Skeletal muscle tissue (tissue), 4 donors: Measurements from ENCODE around the gene SFXN3. TPM values are rescaled to one million over a fixed set of nuclear protein-coding genes. Genes with fewer than 3 reads are reported as not detected.
A peak's percentile ranks its signal among the peaks of the same experiment; 100 is the strongest.

Source experiments
- H3K27ac ChIP-seq: one replicate; pipeline ENCODE4 v1.7.0; 2013; ENCODE audit warnings: mild to moderate bottlenecking, low read depth, low read length, inconsistent platforms
- H3K27me3 ChIP-seq, 3 donors: one replicate each; pipeline ENCODE4 v1.7.0; 2013; ENCODE audit warnings: low read length in 3 of 3; ENCODE audit not compliant: control insufficient read depth in 3 of 3, insufficient read depth in 3 of 3
- H3K36me3 ChIP-seq, 3 donors: one replicate each; pipeline ENCODE4 v1.7.0; 2013; ENCODE audit warnings: low read length in 3 of 3; ENCODE audit not compliant: control insufficient read depth in 3 of 3, insufficient read depth in 3 of 3
- H3K4me1 ChIP-seq, 3 donors: one replicate each; pipeline ENCODE4 v1.7.0; 2013; ENCODE audit warnings: low read length in 3 of 3, mild to moderate bottlenecking in 3 of 3; ENCODE audit not compliant: control insufficient read depth in 3 of 3, insufficient read depth in 3 of 3
- H3K4me3 ChIP-seq, 3 donors: one replicate each; pipeline ENCODE4 v1.7.0; 2013; ENCODE audit warnings: low read length in 3 of 3
- H3K9ac ChIP-seq, 3 donors: one replicate each; pipeline ENCODE4 v1.7.0; 2013; ENCODE audit warnings: low read length in 3 of 3, mild to moderate bottlenecking in 3 of 3, moderate library complexity in 2 of 3, low read depth in 1 of 3
- H3K9me3 ChIP-seq, 3 donors: one replicate each; pipeline ENCODE4 v1.7.0; 2013; ENCODE audit warnings: low read length in 3 of 3; ENCODE audit not compliant: control insufficient read depth in 3 of 3
- total RNA-seq: library from RNA; depleted of rRNA; stranded (reverse); fragments of >200 nt; gene quantifications from one replicate; pipeline ENCODE4 v1.2.3, GENCODE V29; 2014
- donor health status: Osteomylitis.

The SFXN3 gene
- total RNA-seq, 1 donor from 2014 or later = 18.8 TPM

- no peak overlapping the region for H3K27ac ChIP-seq
- peak overlapping the region in 1 of 3 donors; percentile 45 for H3K9ac ChIP-seq
- no peak overlapping the region for H3K4me3 ChIP-seq
- no peaks in the 10 kb centered on the region for H3K9me3 ChIP-seq
- peaks cover 24 to 45% (median 28%) of the 10 kb centered on the region in 3 donors for H3K4me1 ChIP-seq
- H3K27me3 ChIP-seq = no peaks in the 10 kb centered on the region
- H3K36me3 ChIP-seq = peaks cover 30 to 43% (median 39%) of the 10 kb centered on the region in 3 donors
These were observed 23.8 kb upstream of the SFXN3 start for GRCh38 chr10:101007099-101007711.

- Histone ChIP-seq H3K36me3 (peaks cover 24 to 37% (median 31%) of the 10 kb centered on the region in 3 donors), H3K9me3 (no peaks in the 10 kb centered on the region), H3K27ac (no peak overlapping the region), H3K9ac (peak overlapping the region in 1 of 3 donors; percentile 54), H3K4me3 (no peak overlapping the region), H3K27me3 (no peaks in the 10 kb centered on the region), H3K4me1 (peaks cover 24 to 43% (median 29%) of the 10 kb centered on the region in 3 donors)
These were observed 22.9 kb upstream of the SFXN3 start for GRCh38 chr10:101007915-101008822.

- peak overlapping the region in 1 of 3 donors; percentile 33 for H3K9ac ChIP-seq
- no peaks in the 10 kb centered on the region for H3K27me3 ChIP-seq
- H3K4me1 ChIP-seq = peaks cover 22 to 41% (median 23%) of the 10 kb centered on the region in 3 donors
- peaks cover 19 to 31% (median 24%) of the 10 kb centered on the region in 3 donors for H3K36me3 ChIP-seq
- H3K27ac ChIP-seq = no peak overlapping the region
- no peaks in the 10 kb centered on the region for H3K9me3 ChIP-seq
- no peak overlapping the region for H3K4me3 ChIP-seq
These were observed 22.1 kb upstream of the SFXN3 start for GRCh38 chr10:101008823-101009423.

- Histone ChIP-seq H3K4me3 (no peak overlapping the region), H3K36me3 (peaks cover 14 to 19% (median 16%) of the 10 kb centered on the region in 3 donors), H3K4me1 (peaks cover 26 to 38% (median 26%) of the 10 kb centered on the region in 3 donors), H3K27ac (no peak overlapping the region), H3K9me3 (no peaks in the 10 kb centered on the region), H3K9ac (no peak overlapping the region), H3K27me3 (no peaks in the 10 kb centered on the region)
These were observed 20.7 kb upstream of the SFXN3 start for GRCh38 chr10:101010329-101010728.

DNA sequence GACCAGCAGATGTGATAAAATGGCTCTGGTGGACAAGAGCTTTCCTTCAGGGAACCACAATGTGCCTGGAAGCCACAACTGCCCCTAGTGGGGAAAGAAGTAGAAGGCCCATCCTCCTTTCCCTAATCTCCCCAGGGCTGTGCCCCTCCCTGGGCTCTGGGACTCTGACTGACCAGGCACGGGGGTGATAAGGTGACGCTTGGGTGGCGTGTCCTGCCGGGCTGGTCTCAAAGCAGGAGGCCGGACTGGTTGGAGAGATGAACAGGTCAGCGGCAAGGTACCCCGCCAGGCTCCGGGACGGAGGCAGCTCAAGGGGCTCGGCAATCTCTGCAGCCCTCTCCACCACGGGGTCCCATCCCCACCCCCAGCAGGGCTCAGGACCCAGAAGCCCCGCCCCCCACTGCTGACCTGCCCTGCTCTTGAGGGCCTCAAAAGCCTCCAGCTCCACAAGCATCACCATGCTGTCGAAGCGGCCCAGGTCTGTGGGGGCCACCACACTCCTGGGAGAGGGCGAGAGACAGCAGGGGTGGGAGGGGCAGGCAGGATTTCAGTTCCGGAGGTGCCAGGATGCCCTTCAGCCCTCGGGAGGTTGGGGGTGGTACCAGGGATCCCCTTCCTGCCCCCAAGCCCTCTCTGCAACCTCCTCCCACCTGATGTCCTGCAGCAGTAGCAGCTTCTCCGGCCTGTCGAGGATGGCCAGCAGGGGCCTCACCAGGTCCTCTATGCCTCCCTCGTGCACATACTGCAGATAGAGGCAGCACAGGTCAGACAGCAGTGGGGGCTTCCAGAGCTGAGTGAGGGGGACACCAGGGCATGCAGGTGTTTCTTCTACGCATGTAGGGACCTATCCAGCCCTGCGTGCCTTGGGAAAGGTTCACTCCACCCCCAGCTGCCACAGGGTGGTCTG is 19.3 kb upstream of the SFXN3 start:
- Histone ChIP-seq H3K9me3 (no peaks in the 10 kb centered on the region), H3K9ac (peak overlapping the region in 2 of 3 donors; percentile 16 to 43), H3K4me1 (peaks cover 20 to 33% (median 26%) of the 10 kb centered on the region in 3 donors), H3K27ac (no peak overlapping the region), H3K36me3 (peaks cover 3 to 7% (median 7%) of the 10 kb centered on the region in 3 donors), H3K4me3 (no peak overlapping the region), H3K27me3 (peaks cover 5 to 8% (median 6%) of the 10 kb centered on the region in 3 donors)

DNA sequence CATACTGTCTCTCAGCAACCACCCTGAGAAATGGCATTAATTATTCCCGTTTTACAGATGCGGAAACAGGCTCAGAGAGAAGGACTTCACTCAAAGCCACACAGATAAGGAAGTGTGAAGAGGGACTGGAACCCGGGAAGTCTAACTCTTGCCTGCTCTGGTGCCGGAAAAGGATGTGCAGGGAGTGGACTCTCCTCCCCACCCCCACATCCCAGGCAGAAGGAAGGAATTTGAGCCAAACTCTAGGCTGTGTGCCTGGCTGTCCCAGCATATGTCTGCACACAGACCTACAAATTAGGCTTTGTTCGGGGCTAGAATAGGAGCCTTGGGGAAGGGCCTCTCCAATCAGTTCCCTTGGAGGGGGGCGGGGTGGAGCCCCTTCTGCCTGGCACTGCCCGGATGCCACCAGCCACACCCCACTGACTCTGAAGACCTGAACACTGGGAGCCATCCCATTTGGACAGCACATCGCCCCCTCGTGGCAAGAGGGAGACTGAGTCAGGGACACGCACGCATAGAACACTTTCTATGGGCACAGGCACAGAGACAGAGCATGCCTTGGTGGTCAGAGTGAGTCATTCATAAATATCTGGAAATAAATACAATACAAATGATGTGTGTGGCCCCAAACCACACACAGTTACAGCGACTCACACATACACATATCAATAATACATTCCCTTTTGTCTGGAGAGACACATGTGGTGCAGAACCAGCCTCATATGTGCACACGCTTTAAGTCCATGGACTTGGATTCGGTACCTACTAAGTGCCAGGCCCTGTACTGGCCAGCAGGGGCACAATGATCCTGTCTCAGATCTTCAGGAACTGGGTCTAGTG is 18.3 kb upstream of the SFXN3 start:
- Histone ChIP-seq H3K9ac (peak overlapping the region in 2 of 3 donors; percentile 32 to 41), H3K4me3 (peak overlapping the region in 1 of 3 donors; percentile 4)

GRCh38 chr10:101013365-101013825 is 17.6 kb upstream of the SFXN3 start:
- Histone ChIP-seq H3K4me1 (peaks cover 19 to 23% (median 21%) of the 10 kb centered on the region in 3 donors), H3K9ac (peak overlapping the region in 2 of 3 donors; percentile 32 to 41), H3K4me3 (no peak overlapping the region), H3K9me3 (no peaks in the 10 kb centered on the region), H3K27me3 (peaks cover 10 to 12% (median 12%) of the 10 kb centered on the region in 3 donors), H3K36me3 (no peaks in the 10 kb centered on the region), H3K27ac (peak overlapping the region; percentile 19)

More for the DNA sequence above, 18.3 kb upstream of the SFXN3 start:
- Histone ChIP-seq H3K9me3 (no peaks in the 10 kb centered on the region), H3K27ac (peak overlapping the region; percentile 19), H3K36me3 (no peaks in the 10 kb centered on the region), H3K27me3 (peaks cover 7 to 12% (median 10%) of the 10 kb centered on the region in 3 donors), H3K4me1 (peaks cover 20 to 26% (median 26%) of the 10 kb centered on the region in 3 donors)

DNA sequence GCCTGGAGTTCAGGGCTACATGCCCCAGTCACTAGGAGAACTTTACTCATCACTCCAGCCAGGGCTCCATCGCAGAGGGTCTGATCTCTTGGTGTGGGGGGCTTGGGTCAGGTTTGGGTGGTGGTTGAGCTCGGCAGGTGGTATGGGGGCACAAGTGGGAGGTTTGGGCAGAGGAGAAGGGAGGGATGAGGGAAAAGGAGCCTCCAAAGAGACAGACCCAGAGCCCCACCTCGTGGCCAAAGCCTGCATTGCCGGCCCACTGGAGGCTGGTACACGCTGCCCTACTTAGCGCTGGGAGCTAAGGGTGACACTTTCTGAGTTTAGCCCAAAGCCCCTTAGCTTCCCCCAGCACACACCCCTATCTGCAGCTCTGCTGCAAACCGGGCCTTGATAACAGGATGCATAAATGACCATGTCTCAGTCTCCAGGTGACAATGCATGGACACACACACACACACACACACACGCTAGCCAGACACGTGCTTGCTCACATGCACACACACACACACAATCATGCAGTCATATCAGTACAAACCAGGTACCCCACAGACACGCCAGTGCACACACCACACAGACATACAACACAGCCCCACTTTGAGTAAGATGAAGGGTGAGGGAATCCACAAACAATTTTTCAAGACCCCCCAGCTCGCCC is 16.7 kb upstream of the SFXN3 start:
- Histone ChIP-seq H3K27ac (no peak overlapping the region), H3K4me3 (no peak overlapping the region), H3K36me3 (no peaks in the 10 kb centered on the region), H3K9ac (peak overlapping the region in 1 of 3 donors; percentile 40), H3K9me3 (no peaks in the 10 kb centered on the region), H3K4me1 (peaks cover 19 to 31% (median 28%) of the 10 kb centered on the region in 3 donors), H3K27me3 (peaks cover 12 to 14% (median 14%) of the 10 kb centered on the region in 3 donors)
